ENCODE measurements around the gene KDM3A.

KDM3A gene

GRCh38 chr2:86464652-86465051 is 23.5 kb downstream of the KDM3A start:
- no peak for TF ChIP-seq CTCF (IDR thresholded peaks at IDR 0.05; ENCODE audit: borderline replicate concordance, insufficient read depth, low read depth, low read length)
- no peak overlapping the region for H3K4me3 ChIP-seq (ENCODE audit: low read depth, low read length)

GRCh38 chr2:86466306-86466705 is 25.1 kb downstream of the KDM3A start:
- TF ChIP-seq CTCF (IDR thresholded peaks at IDR 0.05; ENCODE audit: borderline replicate concordance, insufficient read depth, low read depth, low read length) = no peak
- no peak overlapping the region for H3K4me3 ChIP-seq (ENCODE audit: low read depth, low read length)

- no peak overlapping the region for H3K4me3 ChIP-seq (ENCODE audit: low read depth, low read length)
- no peak for TF ChIP-seq CTCF (IDR thresholded peaks at IDR 0.05; ENCODE audit: borderline replicate concordance, insufficient read depth, low read depth, low read length)
These were observed 27.2 kb downstream of the KDM3A start for GRCh38 chr2:86468162-86469033.

GRCh38 chr2:86470890-86471289 is 29.7 kb downstream of the KDM3A start:
- TF ChIP-seq CTCF (IDR thresholded peaks at IDR 0.05; ENCODE audit: borderline replicate concordance, insufficient read depth, low read depth, low read length) = no peak
- H3K4me3 ChIP-seq (ENCODE audit: low read depth, low read length) = no peak overlapping the region

- TF ChIP-seq CTCF (IDR thresholded peaks at IDR 0.05; ENCODE audit: borderline replicate concordance, insufficient read depth, low read depth, low read length) = no peak
- H3K4me3 ChIP-seq (ENCODE audit: low read depth, low read length) = no peak overlapping the region
These were observed 30.5 kb downstream of the KDM3A start for GRCh38 chr2:86471637-86472036.

- no peak for TF ChIP-seq CTCF (IDR thresholded peaks at IDR 0.05; ENCODE audit: borderline replicate concordance, insufficient read depth, low read depth, low read length)
- no peak overlapping the region for H3K4me3 ChIP-seq (ENCODE audit: low read depth, low read length)
These were observed 34.9 kb downstream of the KDM3A start for GRCh38 chr2:86476092-86476491.

- no peak for TF ChIP-seq CTCF (IDR thresholded peaks at IDR 0.05; ENCODE audit: borderline replicate concordance, insufficient read depth, low read depth, low read length)
- H3K4me3 ChIP-seq (ENCODE audit: low read depth, low read length) = no peak overlapping the region
These were observed 35.7 kb downstream of the KDM3A start for GRCh38 chr2:86476918-86477317.

All from GM12875 (cell line).